ENCODE measurements around the gene CKAP4.

The CKAP4 gene

DNA sequence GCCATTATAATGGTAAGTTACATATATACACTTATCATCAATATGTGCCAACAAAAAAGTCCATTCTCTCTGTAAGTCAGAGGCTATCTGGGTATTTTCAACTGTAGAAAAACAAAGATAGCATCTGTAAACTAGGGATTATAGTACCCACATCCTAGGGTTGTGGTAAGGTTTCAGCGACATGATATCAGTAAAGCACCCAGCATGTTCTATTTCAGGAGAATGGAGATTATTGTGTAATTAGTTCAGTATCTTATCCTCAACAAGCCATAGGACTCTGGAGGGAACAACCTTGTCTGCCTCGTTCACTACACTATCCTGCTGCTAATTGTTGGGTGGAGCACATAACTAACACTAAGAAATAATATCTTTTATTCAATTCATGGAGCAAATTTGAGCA lies 19.7 kb upstream of the CKAP4 start:
- no peak for DNase-seq (ENCODE audit: extremely low spot score)
- CTCF ChIA-PET = no interaction called here

DNA sequence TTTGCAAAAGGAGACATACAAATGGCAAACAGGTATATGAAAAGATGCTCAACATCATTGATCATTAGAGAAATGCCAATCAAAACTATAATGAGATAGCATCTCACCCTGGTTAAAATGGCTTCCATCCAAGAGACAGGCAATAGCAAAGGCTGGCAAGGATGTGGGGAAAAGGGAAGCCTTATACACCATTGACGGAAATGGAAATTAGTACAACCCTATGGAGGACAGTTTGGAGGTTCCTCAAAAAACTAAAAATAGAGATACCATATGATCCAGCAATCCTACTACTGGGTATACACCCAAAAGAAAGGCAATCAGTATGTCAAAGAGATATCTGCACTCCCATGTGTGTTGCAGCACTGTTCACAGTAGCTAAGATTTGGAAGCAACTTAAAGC lies 17.3 kb upstream of the CKAP4 start:
- ChIA-PET CTCF (no interaction called here), POLR2A (no interaction called here)
- no peak for DNase-seq (ENCODE audit: extremely low spot score)
- no peak for TF ChIP-seq BHLHE40 (IDR thresholded peaks at IDR 0.05; ENCODE audit: borderline replicate concordance)
- TF ChIP-seq SP1 (IDR thresholded peaks at IDR 0.05) = no peak
- TF ChIP-seq CTBP1 (IDR thresholded peaks at IDR 0.05; ENCODE audit: borderline replicate concordance) = no peak
- no peak for TF ChIP-seq ZNF384 (IDR thresholded peaks at IDR 0.05)
- TF ChIP-seq FOXA1 (IDR thresholded peaks at IDR 0.05) = no peak
- no peak for TF ChIP-seq ELF4 (IDR thresholded peaks at IDR 0.05)
- no peak for TF ChIP-seq L3MBTL2 (conservative IDR thresholded peaks at IDR 0.05)
- TF ChIP-seq ARNT (IDR thresholded peaks at IDR 0.05) = no peak
- no peak for TF ChIP-seq NFRKB (IDR thresholded peaks at IDR 0.05)
- no peak for TF ChIP-seq LEF1 (IDR thresholded peaks at IDR 0.05; ENCODE audit: borderline replicate concordance)
- TF ChIP-seq FOXM1 (IDR thresholded peaks at IDR 0.05; ENCODE audit: borderline replicate concordance) = no peak
- TF ChIP-seq HDGF (IDR thresholded peaks at IDR 0.05; ENCODE audit: borderline replicate concordance) = no peak
- TF ChIP-seq, protein P1, sequence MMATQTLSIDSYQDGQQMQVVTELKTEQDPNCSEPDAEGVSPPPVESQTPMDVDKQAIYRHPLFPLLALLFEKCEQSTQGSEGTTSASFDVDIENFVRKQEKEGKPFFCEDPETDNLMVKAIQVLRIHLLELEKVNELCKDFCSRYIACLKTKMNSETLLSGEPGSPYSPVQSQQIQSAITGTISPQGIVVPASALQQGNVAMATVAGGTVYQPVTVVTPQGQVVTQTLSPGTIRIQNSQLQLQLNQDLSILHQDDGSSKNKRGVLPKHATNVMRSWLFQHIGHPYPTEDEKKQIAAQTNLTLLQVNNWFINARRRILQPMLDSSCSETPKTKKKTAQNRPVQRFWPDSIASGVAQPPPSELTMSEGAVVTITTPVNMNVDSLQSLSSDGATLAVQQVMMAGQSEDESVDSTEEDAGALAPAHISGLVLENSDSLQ (IDR thresholded peaks at IDR 0.05) = no peak

More for the DNA sequence above, 19.7 kb upstream of the CKAP4 start:
- TF ChIP-seq, protein P1 (IDR thresholded peaks at IDR 0.05) = no peak
- TF ChIP-seq CTBP1 (IDR thresholded peaks at IDR 0.05; ENCODE audit: borderline replicate concordance) = no peak
- TF ChIP-seq L3MBTL2 (conservative IDR thresholded peaks at IDR 0.05) = no peak
- TF ChIP-seq FOXM1 (IDR thresholded peaks at IDR 0.05; ENCODE audit: borderline replicate concordance) = no peak
- no peak for TF ChIP-seq FOXK2 (IDR thresholded peaks at IDR 0.05)
- TF ChIP-seq NFRKB (IDR thresholded peaks at IDR 0.05) = no peak
- TF ChIP-seq LEF1 (IDR thresholded peaks at IDR 0.05; ENCODE audit: borderline replicate concordance) = no peak
- no peak for TF ChIP-seq BHLHE40 (IDR thresholded peaks at IDR 0.05; ENCODE audit: borderline replicate concordance)
- no peak for TF ChIP-seq ZNF384 (IDR thresholded peaks at IDR 0.05)
- TF ChIP-seq SP1 (IDR thresholded peaks at IDR 0.05) = no peak
- no peak for TF ChIP-seq ARNT (IDR thresholded peaks at IDR 0.05)
- TF ChIP-seq HDGF (IDR thresholded peaks at IDR 0.05; ENCODE audit: borderline replicate concordance) = no peak
- no peak for TF ChIP-seq TARDBP (IDR thresholded peaks at IDR 0.05)
- no peak for TF ChIP-seq ELF4 (IDR thresholded peaks at IDR 0.05)
- no peak for TF ChIP-seq SUZ12 (IDR thresholded peaks at IDR 0.05)
- TF ChIP-seq FOXA1 (IDR thresholded peaks at IDR 0.05) = no peak
- POLR2A ChIA-PET = no interaction called here

DNA sequence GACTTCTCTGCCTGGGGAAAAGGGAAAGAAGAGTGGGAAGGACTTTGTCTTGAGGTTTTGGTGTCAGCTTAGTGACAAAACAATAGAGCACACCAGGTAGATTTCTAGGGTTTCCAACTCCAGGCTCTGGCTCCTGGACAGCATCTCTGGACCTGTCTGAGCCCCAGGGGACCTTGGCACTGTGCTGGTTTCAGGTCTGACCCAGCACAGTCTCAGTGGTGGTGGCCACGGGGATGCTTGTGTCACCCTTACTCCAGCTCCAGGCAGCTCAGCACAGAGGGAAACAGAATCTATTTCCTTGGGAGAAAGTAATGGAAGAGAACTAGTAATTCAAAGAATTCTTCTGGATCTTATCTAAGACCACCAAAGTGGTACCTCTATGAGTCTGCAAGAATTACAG lies 11.1 kb upstream of the CKAP4 start:
- no peak for DNase-seq (ENCODE audit: extremely low spot score)
- ChIA-PET POLR2A (no interaction called here), CTCF (no interaction called here)
- no peak for TF ChIP-seq NFRKB (IDR thresholded peaks at IDR 0.05)
- no peak for TF ChIP-seq FOXK2 (IDR thresholded peaks at IDR 0.05)
- no peak for TF ChIP-seq HDGF (IDR thresholded peaks at IDR 0.05; ENCODE audit: borderline replicate concordance)

DNA sequence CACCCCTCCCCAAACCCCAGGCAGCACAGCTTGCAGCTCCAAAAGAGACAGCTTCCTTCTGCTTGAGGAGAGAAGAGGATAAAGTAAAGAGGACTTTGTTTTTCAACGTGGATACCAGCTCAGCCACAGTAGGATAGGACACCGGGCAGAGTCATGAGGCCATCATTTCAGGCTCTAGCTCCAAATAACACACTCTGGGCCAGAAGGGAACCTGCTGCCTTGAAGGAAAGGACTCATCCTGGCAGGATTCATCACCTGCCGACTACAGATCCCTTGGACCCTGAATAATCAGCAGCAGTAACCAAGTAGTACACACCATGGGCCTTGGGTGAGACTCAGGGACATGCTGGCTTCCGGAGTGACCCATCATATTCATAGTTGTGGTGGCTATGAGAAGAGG lies 10.4 kb upstream of the CKAP4 start:
- ChIA-PET POLR2A (no interaction called here), CTCF (no interaction called here)

DNA sequence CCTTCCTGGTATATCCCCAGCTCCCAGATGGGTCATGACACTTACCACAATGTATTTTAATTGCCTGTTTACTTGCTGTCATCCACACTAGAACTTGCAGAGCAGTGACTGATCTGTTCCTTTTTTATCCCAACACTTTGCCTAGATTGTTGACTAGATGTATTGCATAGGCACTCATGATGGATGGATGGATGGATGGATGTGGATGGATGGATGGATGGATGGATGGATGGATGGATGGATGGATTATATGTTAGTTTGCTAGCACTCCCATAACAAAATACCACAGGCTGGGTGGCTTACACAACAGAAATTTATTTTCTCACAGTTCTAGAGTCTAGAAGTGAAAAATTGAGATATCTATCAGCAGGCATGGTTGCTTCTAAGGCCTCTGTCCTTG lies 8.7 kb upstream of the CKAP4 start:
- ChIA-PET POLR2A (no interaction called here), CTCF (interaction anchor here (0.7 kb wide), 1 partner anchor 373 kb away, joined by 3 read pairs; no protein-coding TSS in a partner anchor)
- no peak for DNase-seq (ENCODE audit: extremely low spot score)
- TF ChIP-seq, protein P1 (IDR thresholded peaks at IDR 0.05) = no peak
- no peak for TF ChIP-seq CTBP1 (IDR thresholded peaks at IDR 0.05; ENCODE audit: borderline replicate concordance)
- TF ChIP-seq ARNT (IDR thresholded peaks at IDR 0.05) = no peak
- no peak for TF ChIP-seq LEF1 (IDR thresholded peaks at IDR 0.05; ENCODE audit: borderline replicate concordance)
- no peak for TF ChIP-seq HDGF (IDR thresholded peaks at IDR 0.05; ENCODE audit: borderline replicate concordance)
- no peak for TF ChIP-seq FOXA1 (IDR thresholded peaks at IDR 0.05)
- no peak for TF ChIP-seq NFRKB (IDR thresholded peaks at IDR 0.05)
- no peak for TF ChIP-seq ELF4 (IDR thresholded peaks at IDR 0.05)
- TF ChIP-seq FOXK2 (IDR thresholded peaks at IDR 0.05) = no peak
- TF ChIP-seq TARDBP (IDR thresholded peaks at IDR 0.05) = no peak

More for the DNA sequence above, 10.4 kb upstream of the CKAP4 start:
- DNase-seq (ENCODE audit: extremely low spot score) = no peak
- TF ChIP-seq, protein P1 (IDR thresholded peaks at IDR 0.05) = no peak
- TF ChIP-seq ZNF384 (IDR thresholded peaks at IDR 0.05) (no peak), FOXK2 (IDR thresholded peaks at IDR 0.05) (no peak), LEF1 (IDR thresholded peaks at IDR 0.05; ENCODE audit: borderline replicate concordance) (no peak), ELF4 (IDR thresholded peaks at IDR 0.05) (no peak), FOXA1 (IDR thresholded peaks at IDR 0.05) (no peak)

DNA sequence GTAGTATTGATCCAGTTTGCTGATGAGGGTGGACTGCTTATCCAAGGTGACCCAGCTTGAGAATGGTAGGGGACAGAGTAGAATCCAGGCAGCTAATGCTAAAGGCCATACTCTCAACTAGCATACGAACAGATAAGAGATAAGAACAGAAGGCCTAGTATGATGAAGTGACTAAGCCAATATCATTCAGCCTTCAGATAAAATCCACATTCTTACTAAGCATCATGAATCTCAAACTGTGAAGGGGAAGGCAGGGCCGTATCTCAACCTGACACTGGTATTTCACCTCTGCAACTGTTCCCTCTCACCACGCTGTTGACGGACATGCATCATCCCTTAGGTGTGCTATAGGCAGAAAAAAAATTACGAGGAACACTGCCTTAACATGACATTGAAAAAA lies 8.1 kb upstream of the CKAP4 start:
- POLR2A ChIA-PET = no interaction called here
- TF ChIP-seq BHLHE40 (IDR thresholded peaks at IDR 0.05; ENCODE audit: borderline replicate concordance) (no peak), ELF4 (IDR thresholded peaks at IDR 0.05) (no peak), HDGF (IDR thresholded peaks at IDR 0.05; ENCODE audit: borderline replicate concordance) (no peak), L3MBTL2 (conservative IDR thresholded peaks at IDR 0.05) (no peak), ARNT (IDR thresholded peaks at IDR 0.05) (no peak), CTBP1 (IDR thresholded peaks at IDR 0.05; ENCODE audit: borderline replicate concordance) (no peak), ZNF384 (IDR thresholded peaks at IDR 0.05) (no peak)
- TF ChIP-seq, protein P1 (IDR thresholded peaks at IDR 0.05) = no peak
- CTCF ChIA-PET = interaction anchor here (0.7 kb wide), 1 partner anchor 373 kb away, joined by 3 read pairs; no protein-coding TSS in a partner anchor
- DNase-seq (ENCODE audit: extremely low spot score) = no peak

Data from HEK293T (cell line).